ENCODE results near the gene PLXNA4.

DNA sequence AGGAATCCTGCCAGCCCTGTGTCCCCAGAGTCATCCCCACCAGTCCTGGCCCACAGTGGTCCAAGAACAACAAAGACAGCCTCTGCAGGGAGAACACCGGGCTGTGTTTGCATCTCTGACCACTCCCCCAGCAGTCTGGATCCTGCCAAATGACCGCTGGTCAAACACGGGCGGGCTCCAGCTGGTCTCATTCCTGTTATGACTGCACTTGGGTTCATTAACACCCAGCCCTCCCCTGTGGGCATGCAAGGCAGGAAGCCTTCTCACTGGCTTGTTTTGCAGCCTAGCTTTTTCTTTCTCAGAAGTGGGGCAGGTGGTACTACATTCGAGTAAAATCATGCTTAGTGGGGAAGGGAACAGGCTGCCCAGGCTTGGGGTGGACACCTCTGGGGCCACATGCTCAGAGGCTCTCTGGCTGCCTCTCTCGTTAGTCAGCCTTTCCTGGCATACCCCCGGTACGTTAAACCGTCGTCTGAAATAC lies 190.0 kb downstream of the PLXNA4 start:
- TF ChIP-seq POLR2AphosphoS5 (IDR thresholded peaks at IDR 0.05; ENCODE audit: low read depth, low read length) (no peak), POLR2A (IDR thresholded peaks at IDR 0.05; ENCODE audit: low read depth, low read length) (no peak)
